HEK293 (cell line): ENCODE measurements around the gene PPY.

Experiments
- EGR2 ChIP-seq: fragments of 450-650 bp; formaldehyde crosslinking; IDR thresholded peaks from 2 replicates; pipeline ENCODE4 v1.5.1; 2016; ENCODE audit warnings: low read depth, missing biosample characterization, missing genetic modification characterization
- GLI4 ChIP-seq: fragments of 450-650 bp; formaldehyde crosslinking; IDR thresholded peaks from 2 replicates; pipeline ENCODE4 v1.5.1; 2016; ENCODE audit warnings: missing biosample characterization, missing genetic modification characterization
- HOXC10 ChIP-seq: sonication (generic); formaldehyde crosslinking; IDR thresholded peaks from 2 replicates; pipeline ENCODE4 v1.8.1; 2023; ENCODE audit warnings: mild to moderate bottlenecking, missing genetic modification reagents
- MEIS1 ChIP-seq: sonication (generic); formaldehyde crosslinking; IDR thresholded peaks from 2 replicates; pipeline ENCODE4 v1.8.1; 2022; ENCODE audit warnings: missing genetic modification reagents, mild to moderate bottlenecking, borderline replicate concordance
- MZF1 ChIP-seq: fragments of 450-650 bp; formaldehyde crosslinking; IDR thresholded peaks from 2 replicates; pipeline ENCODE4 v1.5.1; 2017; ENCODE audit warnings: missing biosample characterization, missing genetic modification characterization, borderline replicate concordance
- SCRT1 ChIP-seq: fragments of 450-650 bp; formaldehyde crosslinking; IDR thresholded peaks from 2 replicates; pipeline ENCODE4 v1.5.1; 2016; ENCODE audit warnings: missing biosample characterization, missing genetic modification characterization, borderline replicate concordance
- SETDB1 ChIP-seq: IDR thresholded peaks from one replicate; pipeline ENCODE4 v1.6.1; 2017; ENCODE audit warnings: mild to moderate bottlenecking, low read length, moderate library complexity, mixed read lengths; ENCODE audit not compliant: insufficient read length
- ZBTB17 ChIP-seq: fragments of 450-650 bp; formaldehyde crosslinking; IDR thresholded peaks from 2 replicates; pipeline ENCODE4 v1.5.1; 2016; ENCODE audit warnings: missing biosample characterization, missing genetic modification characterization
- ZFP3 ChIP-seq: fragments of 450-650 bp; formaldehyde crosslinking; IDR thresholded peaks from 2 replicates; pipeline ENCODE4 v1.5.1; 2016; ENCODE audit warnings: low read depth, missing biosample characterization, missing genetic modification characterization
- ZNF138 ChIP-seq: fragments of 450-650 bp; formaldehyde crosslinking; IDR thresholded peaks from 2 replicates; pipeline ENCODE4 v1.5.1; 2016; ENCODE audit warnings: missing biosample characterization, missing genetic modification characterization, borderline replicate concordance
- ZNF174 ChIP-seq: fragments of 450-650 bp; formaldehyde crosslinking; IDR thresholded peaks from 2 replicates; pipeline ENCODE4 v1.5.0; 2017; ENCODE audit warnings: missing biosample characterization, mild to moderate bottlenecking, missing genetic modification characterization
- ZNF19 ChIP-seq: fragments of 450-650 bp; formaldehyde crosslinking; IDR thresholded peaks from 2 replicates; pipeline ENCODE4; 2016; ENCODE audit warnings: missing biosample characterization, missing genetic modification characterization, low read depth
- ZNF239 ChIP-seq: fragments of 450-650 bp; formaldehyde crosslinking; IDR thresholded peaks from 2 replicates; pipeline ENCODE4 v1.5.1; 2016; ENCODE audit warnings: missing biosample characterization, missing genetic modification characterization
- ZNF248 ChIP-seq: fragments of 450-650 bp; formaldehyde crosslinking; IDR thresholded peaks from 2 replicates; pipeline ENCODE4 v1.5.1; 2017; ENCODE audit warnings: missing biosample characterization, missing genetic modification characterization
- ZNF266 ChIP-seq: fragments of 450-650 bp; formaldehyde crosslinking; IDR thresholded peaks from 2 replicates; pipeline ENCODE4 v1.5.1; 2016; ENCODE audit warnings: missing biosample characterization, missing genetic modification characterization, low read depth
- ZNF292 ChIP-seq: fragments of 450-650 bp; formaldehyde crosslinking; IDR thresholded peaks from 2 replicates; pipeline ENCODE4 v1.5.1; 2016; ENCODE audit warnings: low read depth, missing biosample characterization, missing genetic modification characterization, borderline replicate concordance
- ZNF37A ChIP-seq: fragments of 450-650 bp; IDR thresholded peaks from 2 replicates; pipeline ENCODE4 v1.5.1; 2018; ENCODE audit warnings: missing biosample characterization, missing genetic modification characterization
- ZNF514 ChIP-seq: fragments of 450-650 bp; formaldehyde crosslinking; IDR thresholded peaks from 2 replicates; pipeline ENCODE4 v1.5.1; 2016; ENCODE audit warnings: missing biosample characterization, missing genetic modification characterization
- ZNF530 ChIP-seq: fragments of 450-650 bp; formaldehyde crosslinking; IDR thresholded peaks from 2 replicates; pipeline ENCODE4 v1.5.1; 2016; ENCODE audit warnings: low read depth, missing biosample characterization, missing genetic modification characterization
- ZNF544 ChIP-seq: fragments of 450-650 bp; formaldehyde crosslinking; IDR thresholded peaks from 2 replicates; pipeline ENCODE4 v1.5.0; 2017; ENCODE audit warnings: missing biosample characterization, missing genetic modification characterization
- ZNF558 ChIP-seq: fragments of 450-650 bp; formaldehyde crosslinking; IDR thresholded peaks from 2 replicates; pipeline ENCODE4 v1.5.1; 2016; ENCODE audit warnings: missing biosample characterization, missing genetic modification characterization
- ZNF560 ChIP-seq: fragments of 450-650 bp; formaldehyde crosslinking; IDR thresholded peaks from 2 replicates; pipeline ENCODE4 v1.5.1; 2017; ENCODE audit warnings: missing biosample characterization, missing genetic modification characterization, borderline replicate concordance
- ZNF596 ChIP-seq: fragments of 450-650 bp; IDR thresholded peaks from 2 replicates; pipeline ENCODE4 v1.5.0; 2018; ENCODE audit warnings: missing biosample characterization, mild to moderate bottlenecking, missing genetic modification characterization, moderate library complexity
- ZNF629 ChIP-seq: fragments of 450-650 bp; formaldehyde crosslinking; IDR thresholded peaks from 2 replicates; pipeline ENCODE4 v1.5.1; 2017; ENCODE audit warnings: missing biosample characterization, missing genetic modification characterization
- ZNF670 ChIP-seq: fragments of 450-650 bp; formaldehyde crosslinking; IDR thresholded peaks from 2 replicates; pipeline ENCODE4 v1.5.1; 2016; ENCODE audit warnings: missing biosample characterization, missing genetic modification characterization, low read depth
- ZNF701 ChIP-seq: fragments of 450-650 bp; formaldehyde crosslinking; IDR thresholded peaks from 2 replicates; pipeline ENCODE4 v1.5.1; 2016; ENCODE audit warnings: missing biosample characterization, missing genetic modification characterization
- ZNF837 ChIP-seq: fragments of 450-650 bp; formaldehyde crosslinking; IDR thresholded peaks from 2 replicates; pipeline ENCODE4 v1.5.1; 2016; ENCODE audit warnings: missing biosample characterization, missing genetic modification characterization
- TF ChIP-seq, protein P1 (sequence below): fragments of 450-650 bp; formaldehyde crosslinking; conservative IDR thresholded peaks from 2 replicates; pipeline ENCODE4 v1.5.1; 2016; ENCODE audit warnings: low read depth, missing biosample characterization, missing genetic modification characterization
- TF ChIP-seq, protein P2 (sequence below): fragments of 450-650 bp; formaldehyde crosslinking; IDR thresholded peaks from 2 replicates; pipeline ENCODE4 v1.5.1; 2016; ENCODE audit warnings: missing biosample characterization, missing genetic modification characterization, low read depth
- TF ChIP-seq, protein P3 (sequence below): fragments of 450-650 bp; formaldehyde crosslinking; IDR thresholded peaks from 2 replicates; pipeline ENCODE4 v1.5.1; 2016; ENCODE audit warnings: missing biosample characterization, missing genetic modification characterization, low read depth
- TF ChIP-seq, protein P4 (sequence below): fragments of 450-650 bp; formaldehyde crosslinking; IDR thresholded peaks from 2 replicates; pipeline ENCODE4 v1.5.1; 2016; ENCODE audit warnings: missing biosample characterization, missing genetic modification characterization, borderline replicate concordance
- TF ChIP-seq, protein P5 (sequence below): fragments of 450-650 bp; formaldehyde crosslinking; IDR thresholded peaks from 2 replicates; pipeline ENCODE4 v1.5.1; 2016; ENCODE audit warnings: missing biosample characterization, missing genetic modification characterization

The PPY gene

DNA sequence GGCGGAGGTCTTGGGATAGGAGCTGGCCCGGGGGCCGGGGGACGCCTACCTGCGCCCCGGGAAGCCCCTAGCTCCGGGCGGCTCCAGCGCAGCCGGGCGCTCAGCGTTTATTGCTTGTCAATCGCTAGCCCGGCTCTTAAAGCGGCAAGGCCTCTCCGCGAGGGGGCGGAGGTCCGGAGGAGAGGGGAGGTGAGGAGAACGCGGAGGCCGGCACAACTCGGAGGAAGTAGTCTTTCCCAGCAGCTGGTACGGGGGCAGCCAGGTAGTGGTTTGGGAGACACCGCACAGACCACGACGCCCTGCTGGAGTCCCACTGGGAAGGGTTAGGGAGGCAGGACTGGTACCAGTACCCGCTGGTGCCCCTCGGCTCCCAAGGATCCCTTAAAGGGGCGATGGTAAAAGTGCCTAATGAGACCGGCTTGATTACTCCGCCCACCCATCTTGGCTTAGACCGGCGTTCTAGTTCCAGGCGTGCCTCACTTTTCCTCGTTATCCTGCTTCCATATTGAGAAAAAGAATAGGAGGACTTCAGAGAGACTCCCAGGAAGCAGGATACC, 34.8 kb downstream of the PPY start, which contains the start of gene MPP2 (continued):
- TF ChIP-seq, protein P1, sequence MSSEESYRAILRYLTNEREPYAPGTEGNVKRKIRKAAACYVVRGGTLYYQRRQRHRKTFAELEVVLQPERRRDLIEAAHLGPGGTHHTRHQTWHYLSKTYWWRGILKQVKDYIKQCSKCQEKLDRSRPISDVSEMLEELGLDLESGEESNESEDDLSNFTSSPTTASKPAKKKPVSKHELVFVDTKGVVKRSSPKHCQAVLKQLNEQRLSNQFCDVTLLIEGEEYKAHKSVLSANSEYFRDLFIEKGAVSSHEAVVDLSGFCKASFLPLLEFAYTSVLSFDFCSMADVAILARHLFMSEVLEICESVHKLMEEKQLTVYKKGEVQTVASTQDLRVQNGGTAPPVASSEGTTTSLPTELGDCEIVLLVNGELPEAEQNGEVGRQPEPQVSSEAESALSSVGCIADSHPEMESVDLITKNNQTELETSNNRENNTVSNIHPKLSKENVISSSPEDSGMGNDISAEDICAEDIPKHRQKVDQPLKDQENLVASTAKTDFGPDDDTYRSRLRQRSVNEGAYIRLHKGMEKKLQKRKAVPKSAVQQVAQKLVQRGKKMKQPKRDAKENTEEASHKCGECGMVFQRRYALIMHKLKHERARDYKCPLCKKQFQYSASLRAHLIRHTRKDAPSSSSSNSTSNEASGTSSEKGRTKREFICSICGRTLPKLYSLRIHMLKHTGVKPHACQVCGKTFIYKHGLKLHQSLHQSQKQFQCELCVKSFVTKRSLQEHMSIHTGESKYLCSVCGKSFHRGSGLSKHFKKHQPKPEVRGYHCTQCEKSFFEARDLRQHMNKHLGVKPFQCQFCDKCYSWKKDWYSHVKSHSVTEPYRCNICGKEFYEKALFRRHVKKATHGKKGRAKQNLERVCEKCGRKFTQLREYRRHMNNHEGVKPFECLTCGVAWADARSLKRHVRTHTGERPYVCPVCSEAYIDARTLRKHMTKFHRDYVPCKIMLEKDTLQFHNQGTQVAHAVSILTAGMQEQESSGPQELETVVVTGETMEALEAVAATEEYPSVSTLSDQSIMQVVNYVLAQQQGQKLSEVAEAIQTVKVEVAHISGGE (tag by site-specific recombination) = no peak
- TF ChIP-seq GLI4 (tag by site-specific recombination) = no peak
- no peak for TF ChIP-seq ZNF701 (tag by site-specific recombination)
- no peak for TF ChIP-seq ZNF266 (tag by site-specific recombination)
- no peak for TF ChIP-seq ZNF558 (tag by site-specific recombination)
- TF ChIP-seq ZNF174 (tag by site-specific recombination) = no peak
- no peak for TF ChIP-seq ZNF544
- no peak for TF ChIP-seq ZNF596 (tag by site-specific recombination)
- peak; percentile 98 for TF ChIP-seq MEIS1 (CRISPR knock-in tag)
- TF ChIP-seq HOXC10 (CRISPR knock-in tag) = no peak
- TF ChIP-seq ZNF248 (tag by site-specific recombination) = no peak
- TF ChIP-seq, protein P2, sequence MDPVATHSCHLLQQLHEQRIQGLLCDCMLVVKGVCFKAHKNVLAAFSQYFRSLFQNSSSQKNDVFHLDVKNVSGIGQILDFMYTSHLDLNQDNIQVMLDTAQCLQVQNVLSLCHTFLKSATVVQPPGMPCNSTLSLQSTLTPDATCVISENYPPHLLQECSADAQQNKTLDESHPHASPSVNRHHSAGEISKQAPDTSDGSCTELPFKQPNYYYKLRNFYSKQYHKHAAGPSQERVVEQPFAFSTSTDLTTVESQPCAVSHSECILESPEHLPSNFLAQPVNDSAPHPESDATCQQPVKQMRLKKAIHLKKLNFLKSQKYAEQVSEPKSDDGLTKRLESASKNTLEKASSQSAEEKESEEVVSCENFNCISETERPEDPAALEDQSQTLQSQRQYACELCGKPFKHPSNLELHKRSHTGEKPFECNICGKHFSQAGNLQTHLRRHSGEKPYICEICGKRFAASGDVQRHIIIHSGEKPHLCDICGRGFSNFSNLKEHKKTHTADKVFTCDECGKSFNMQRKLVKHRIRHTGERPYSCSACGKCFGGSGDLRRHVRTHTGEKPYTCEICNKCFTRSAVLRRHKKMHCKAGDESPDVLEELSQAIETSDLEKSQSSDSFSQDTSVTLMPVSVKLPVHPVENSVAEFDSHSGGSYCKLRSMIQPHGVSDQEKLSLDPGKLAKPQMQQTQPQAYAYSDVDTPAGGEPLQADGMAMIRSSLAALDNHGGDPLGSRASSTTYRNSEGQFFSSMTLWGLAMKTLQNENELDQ (tag by site-specific recombination) = no peak
- no peak for TF ChIP-seq ZNF239 (tag by site-specific recombination)
- no peak for TF ChIP-seq ZNF292 (tag by site-specific recombination)
- no peak for TF ChIP-seq SCRT1 (tag by site-specific recombination)
- TF ChIP-seq MZF1 = no peak
- no peak for TF ChIP-seq ZNF514 (tag by site-specific recombination)
- 0 out of 2 replicates have a peak, but pooled peaks have one; percentile 1 for TF ChIP-seq ZBTB17 (tag by site-specific recombination)
- no peak for TF ChIP-seq ZNF837 (tag by site-specific recombination)
- TF ChIP-seq ZNF670 (tag by site-specific recombination) = no peak
- TF ChIP-seq SETDB1 = no peak
- TF ChIP-seq EGR2 (tag by site-specific recombination) = peak; percentile 87
- TF ChIP-seq, protein P3, sequence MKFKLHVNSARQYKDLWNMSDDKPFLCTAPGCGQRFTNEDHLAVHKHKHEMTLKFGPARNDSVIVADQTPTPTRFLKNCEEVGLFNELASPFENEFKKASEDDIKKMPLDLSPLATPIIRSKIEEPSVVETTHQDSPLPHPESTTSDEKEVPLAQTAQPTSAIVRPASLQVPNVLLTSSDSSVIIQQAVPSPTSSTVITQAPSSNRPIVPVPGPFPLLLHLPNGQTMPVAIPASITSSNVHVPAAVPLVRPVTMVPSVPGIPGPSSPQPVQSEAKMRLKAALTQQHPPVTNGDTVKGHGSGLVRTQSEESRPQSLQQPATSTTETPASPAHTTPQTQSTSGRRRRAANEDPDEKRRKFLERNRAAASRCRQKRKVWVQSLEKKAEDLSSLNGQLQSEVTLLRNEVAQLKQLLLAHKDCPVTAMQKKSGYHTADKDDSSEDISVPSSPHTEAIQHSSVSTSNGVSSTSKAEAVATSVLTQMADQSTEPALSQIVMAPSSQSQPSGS = no peak
- no peak for TF ChIP-seq ZNF560
- no peak for TF ChIP-seq ZNF37A (tag by site-specific recombination)
- no peak for TF ChIP-seq ZNF629 (tag by site-specific recombination)
- no peak for TF ChIP-seq ZNF138 (tag by site-specific recombination)
- no peak for TF ChIP-seq ZNF530 (tag by site-specific recombination)
- TF ChIP-seq ZFP3 (tag by site-specific recombination) = no peak
- TF ChIP-seq, protein P4, sequence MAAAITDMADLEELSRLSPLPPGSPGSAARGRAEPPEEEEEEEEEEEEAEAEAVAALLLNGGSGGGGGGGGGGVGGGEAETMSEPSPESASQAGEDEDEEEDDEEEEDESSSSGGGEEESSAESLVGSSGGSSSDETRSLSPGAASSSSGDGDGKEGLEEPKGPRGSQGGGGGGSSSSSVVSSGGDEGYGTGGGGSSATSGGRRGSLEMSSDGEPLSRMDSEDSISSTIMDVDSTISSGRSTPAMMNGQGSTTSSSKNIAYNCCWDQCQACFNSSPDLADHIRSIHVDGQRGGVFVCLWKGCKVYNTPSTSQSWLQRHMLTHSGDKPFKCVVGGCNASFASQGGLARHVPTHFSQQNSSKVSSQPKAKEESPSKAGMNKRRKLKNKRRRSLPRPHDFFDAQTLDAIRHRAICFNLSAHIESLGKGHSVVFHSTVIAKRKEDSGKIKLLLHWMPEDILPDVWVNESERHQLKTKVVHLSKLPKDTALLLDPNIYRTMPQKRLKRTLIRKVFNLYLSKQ (tag by site-specific recombination) = no peak
- TF ChIP-seq, protein P5, sequence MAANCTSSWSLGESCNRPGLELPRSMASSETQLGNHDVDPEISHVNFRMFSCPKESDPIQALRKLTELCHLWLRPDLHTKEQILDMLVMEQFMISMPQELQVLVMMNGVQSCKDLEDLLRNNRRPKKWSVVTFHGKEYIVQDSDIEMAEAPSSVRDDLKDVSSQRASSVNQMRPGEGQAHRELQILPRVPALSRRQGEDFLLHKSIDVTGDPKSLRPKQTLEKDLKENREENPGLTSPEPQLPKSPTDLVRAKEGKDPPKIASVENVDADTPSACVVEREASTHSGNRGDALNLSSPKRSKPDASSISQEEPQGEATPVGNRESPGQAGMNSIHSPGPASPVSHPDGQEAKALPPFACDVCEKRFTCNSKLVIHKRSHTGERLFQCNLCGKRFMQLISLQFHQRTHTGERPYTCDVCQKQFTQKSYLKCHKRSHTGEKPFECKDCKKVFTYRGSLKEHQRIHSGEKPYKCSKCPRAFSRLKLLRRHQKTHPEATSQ (tag by site-specific recombination) = no peak
- no peak for TF ChIP-seq ZNF19
